ENCODE measurements around the gene SWAP70. TPM values are rescaled to one million over a fixed set of nuclear protein-coding genes. Genes with fewer than 3 reads are reported as not detected.
A peak's percentile ranks its signal among the peaks of the same experiment; 100 is the strongest.

SWAP70 gene
- total RNA-seq, 2 experiments from 2014 or later: 8.9 to 9.6 TPM

- Mint-ChIP-seq H3K4me3 (no peak overlapping the region), H3K36me3 (ENCODE audit: low read depth) (peaks cover 14% of the 10 kb centered on the region), H3K4me1 (ENCODE audit: low read depth) (peaks cover 17% of the 10 kb centered on the region), H3K9me3 (no peaks in the 10 kb centered on the region), H3K27ac (peak overlapping the region; percentile 6), H3K27me3 (no peaks in the 10 kb centered on the region)
- ATAC-seq (no peak), DNase-seq (no peak)
- TF ChIP-seq CTCF (IDR thresholded peaks at IDR 0.05): no peak
- POLR2A ChIA-PET: interaction anchor here (0.6 kb wide), 1 partner anchor 13 kb away, joined by 3 read pairs; no protein-coding TSS in a partner anchor
- intact Hi-C loops (cut with micrococcal nuclease): no loop called here
- CTCF ChIA-PET: interaction anchor here (0.9 to 1.4 kb wide), 3 partner anchors 44 to 518 kb away, joined by 3 to 4 read pairs (median 3); no protein-coding TSS in a partner anchor
Measured at GRCh38 chr11:9802291-9802861, 138.5 kb downstream of the SWAP70 start.

Other genes with a start within 250 kb of the SWAP70 start
- 10 to 100 TPM; 26.5 to 33.7 TPM for gene ZNF143, start 203.1 kb upstream of the SWAP70 start, total RNA-seq
- 10 to 100 TPM; 45.2 to 49.2 TPM for gene WEE1, start 90.4 kb upstream of the SWAP70 start, total RNA-seq

Data from activated CD8-positive, alpha-beta T cell treated with anti-CD3 and anti-CD28 coated beads for 36 hours (primary cell).